ENCODE data around the gene PARK7. TPM values are rescaled to one million over a fixed set of nuclear protein-coding genes. Genes with fewer than 3 reads are reported as not detected.

Gene PARK7
- total RNA-seq, 2 experiments from 2014 or later = 310 to 434 TPM

- H3K27me3 Mint-ChIP-seq = no peaks in the 10 kb centered on the region
- H3K27ac Mint-ChIP-seq = no peak overlapping the region
- no peaks in the 10 kb centered on the region for H3K9me3 Mint-ChIP-seq (ENCODE audit: low read depth)
- peaks cover 17% of the 10 kb centered on the region for H3K4me1 Mint-ChIP-seq
- CTCF ChIA-PET = interaction anchor here (1.2 kb wide), 1 partner anchor 9 kb away, joined by 4 read pairs; no protein-coding TSS in a partner anchor
- DNase-seq (no peak), ATAC-seq (no peak)
- no peak overlapping the region for H3K4me3 Mint-ChIP-seq
- peaks cover 52% of the 10 kb centered on the region for H3K36me3 Mint-ChIP-seq
Measured at GRCh38 chr1:7972285-7972684, 10.8 kb downstream of the PARK7 start.

DNA sequence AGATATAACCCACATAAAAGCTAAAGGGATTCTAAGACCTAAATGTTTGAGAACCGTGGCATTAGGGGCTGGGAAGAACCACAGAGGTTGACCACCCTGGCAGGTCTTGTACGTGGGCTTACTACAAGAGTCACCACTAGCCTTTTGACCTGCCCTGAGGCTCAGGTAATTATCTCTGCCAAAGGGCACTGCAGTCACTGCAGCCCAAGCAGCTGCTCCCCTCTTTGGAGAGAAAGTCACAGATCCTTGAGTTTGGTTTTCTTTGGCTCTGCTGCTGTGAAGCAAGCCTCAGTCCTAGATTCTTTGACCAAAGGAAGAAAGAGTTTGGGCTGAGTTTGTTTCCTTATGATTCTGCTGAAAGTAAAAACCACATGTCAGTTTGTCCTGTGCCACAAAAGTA, 11.6 kb downstream of the PARK7 start:
- ATAC-seq (no peak), DNase-seq (no peak)
- Mint-ChIP-seq H3K4me3 (no peak overlapping the region), H3K9me3 (ENCODE audit: low read depth) (no peaks in the 10 kb centered on the region), H3K27me3 (no peaks in the 10 kb centered on the region), H3K36me3 (peaks cover 51% of the 10 kb centered on the region), H3K27ac (peak overlapping the region; percentile 3), H3K4me1 (peaks cover 13% of the 10 kb centered on the region)
- CTCF ChIA-PET = interaction anchor here (0.7 to 1.3 kb wide), 3 partner anchors 8 to 342 kb away, joined by 3 to 4 read pairs (median 3); no protein-coding TSS in a partner anchor

GRCh38 chr1:7975212-7975865, 13.8 kb downstream of the PARK7 start:
- Mint-ChIP-seq H3K4me3 (no peak overlapping the region), H3K27me3 (no peaks in the 10 kb centered on the region), H3K27ac (no peak overlapping the region), H3K36me3 (peaks cover 47% of the 10 kb centered on the region), H3K4me1 (peaks cover 15% of the 10 kb centered on the region), H3K9me3 (ENCODE audit: low read depth) (no peaks in the 10 kb centered on the region)
- DNase-seq (peak; percentile 52), ATAC-seq (peak; percentile 75)
- CTCF ChIA-PET = interaction anchor here (0.9 to 3.0 kb wide), 18 partner anchors 9 to 383 kb away, joined by 3 to 14 read pairs (median 4); no protein-coding TSS in a partner anchor

- DNase-seq (no peak), ATAC-seq (no peak)
- no peak overlapping the region for H3K27ac Mint-ChIP-seq
- H3K9me3 Mint-ChIP-seq (ENCODE audit: low read depth) = no peaks in the 10 kb centered on the region
- H3K27me3 Mint-ChIP-seq = no peaks in the 10 kb centered on the region
- peaks cover 6% of the 10 kb centered on the region for H3K4me1 Mint-ChIP-seq
- no peak overlapping the region for H3K4me3 Mint-ChIP-seq
- H3K36me3 Mint-ChIP-seq = peaks cover 49% of the 10 kb centered on the region
- CTCF ChIA-PET = interaction anchor here (0.7 to 2.4 kb wide), 11 partner anchors 8 to 370 kb away, joined by 3 to 13 read pairs (median 3); no protein-coding TSS in a partner anchor
Measured at GRCh38 chr1:7980984-7981383, 19.5 kb downstream of the PARK7 start.

- H3K27me3 Mint-ChIP-seq = no peaks in the 10 kb centered on the region
- no peak for DNase-seq
- CTCF ChIA-PET = interaction anchor here (0.7 to 3.1 kb wide), 10 partner anchors 8 to 410 kb away, joined by 3 to 11 read pairs (median 4); partner anchors contain the start of gene SLC45A1
- no peak overlapping the region for H3K27ac Mint-ChIP-seq
- ATAC-seq = no peak
- peaks cover 58% of the 10 kb centered on the region for H3K36me3 Mint-ChIP-seq
- no peak overlapping the region for H3K4me3 Mint-ChIP-seq
- H3K4me1 Mint-ChIP-seq = peaks cover 10% of the 10 kb centered on the region
- no peaks in the 10 kb centered on the region for H3K9me3 Mint-ChIP-seq (ENCODE audit: low read depth)
Measured at GRCh38 chr1:7983086-7983778, 21.7 kb downstream of the PARK7 start.

DNA sequence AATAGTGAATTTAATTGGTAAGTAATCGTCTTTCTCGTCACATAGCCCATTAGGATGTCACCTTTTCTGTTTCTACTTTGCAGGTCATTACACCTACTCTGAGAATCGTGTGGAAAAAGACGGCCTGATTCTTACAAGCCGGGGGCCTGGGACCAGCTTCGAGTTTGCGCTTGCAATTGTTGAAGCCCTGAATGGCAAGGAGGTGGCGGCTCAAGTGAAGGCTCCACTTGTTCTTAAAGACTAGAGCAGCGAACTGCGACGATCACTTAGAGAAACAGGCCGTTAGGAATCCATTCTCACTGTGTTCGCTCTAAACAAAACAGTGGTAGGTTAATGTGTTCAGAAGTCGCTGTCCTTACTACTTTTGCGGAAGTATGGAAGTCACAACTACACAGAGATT, 23.3 kb downstream of the PARK7 start:
- no peak for DNase-seq
- H3K9me3 Mint-ChIP-seq (ENCODE audit: low read depth) = no peaks in the 10 kb centered on the region

GRCh38 chr1:7985851-7986612, 24.5 kb downstream of the PARK7 start:
- H3K4me3 Mint-ChIP-seq = no peak overlapping the region
- H3K27ac Mint-ChIP-seq = peak overlapping the region; percentile 8
- DNase-seq (no peak), ATAC-seq (no peak)
- peaks cover 8% of the 10 kb centered on the region for H3K4me1 Mint-ChIP-seq
- H3K36me3 Mint-ChIP-seq = peaks cover 61% of the 10 kb centered on the region
- CTCF ChIA-PET = interaction anchor here (1.0 kb wide), 1 partner anchor 29 kb away, joined by 4 read pairs; no protein-coding TSS in a partner anchor
- no peaks in the 10 kb centered on the region for H3K27me3 Mint-ChIP-seq
- H3K9me3 Mint-ChIP-seq (ENCODE audit: low read depth) = peaks cover 7% of the 10 kb centered on the region

More for the DNA sequence above, 23.3 kb downstream of the PARK7 start:
- no peaks in the 10 kb centered on the region for H3K27me3 Mint-ChIP-seq
- H3K36me3 Mint-ChIP-seq = peaks cover 60% of the 10 kb centered on the region
- no peak overlapping the region for H3K4me3 Mint-ChIP-seq
- peaks cover 8% of the 10 kb centered on the region for H3K4me1 Mint-ChIP-seq
- ATAC-seq = no peak
- CTCF ChIA-PET = interaction anchor here (1.2 to 3.1 kb wide), 3 partner anchors 10 to 364 kb away, joined by 3 to 11 read pairs (median 8); no protein-coding TSS in a partner anchor
- no peak overlapping the region for H3K27ac Mint-ChIP-seq

- Mint-ChIP-seq H3K4me1 (peaks cover 4% of the 10 kb centered on the region), H3K27me3 (no peaks in the 10 kb centered on the region), H3K9me3 (ENCODE audit: low read depth) (peaks cover 7% of the 10 kb centered on the region), H3K4me3 (no peak overlapping the region), H3K36me3 (peaks cover 55% of the 10 kb centered on the region), H3K27ac (no peak overlapping the region)
- no peak for ATAC-seq
- DNase-seq = no peak
- CTCF ChIA-PET = interaction anchor here (4.3 kb wide), 1 partner anchor 12 kb away, joined by 14 read pairs; no protein-coding TSS in a partner anchor
Measured at GRCh38 chr1:7987528-7987927, 26.0 kb downstream of the PARK7 start.

DNA sequence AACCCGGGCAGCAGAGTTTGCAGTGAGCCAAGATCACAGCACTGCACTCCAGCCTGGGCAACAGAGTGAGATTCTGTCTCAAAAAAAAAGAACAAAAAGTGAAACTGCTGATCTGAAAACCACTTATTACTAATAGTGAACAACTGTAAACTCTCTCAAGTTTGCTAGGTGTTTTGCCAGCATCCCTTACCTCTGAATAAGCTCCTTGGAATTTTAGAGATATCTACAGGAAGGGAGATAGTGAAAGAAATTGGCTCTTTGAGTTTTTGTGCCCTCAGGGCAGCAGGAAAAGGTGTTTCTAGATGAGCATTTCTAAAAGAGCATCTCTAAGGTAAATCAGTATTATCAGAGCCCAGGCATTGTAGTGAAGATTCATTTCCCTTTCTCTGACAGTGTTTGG, 27.1 kb downstream of the PARK7 start:
- CTCF ChIA-PET = interaction anchor here (4.3 kb wide), 1 partner anchor 13 kb away, joined by 14 read pairs; no protein-coding TSS in a partner anchor

DNA sequence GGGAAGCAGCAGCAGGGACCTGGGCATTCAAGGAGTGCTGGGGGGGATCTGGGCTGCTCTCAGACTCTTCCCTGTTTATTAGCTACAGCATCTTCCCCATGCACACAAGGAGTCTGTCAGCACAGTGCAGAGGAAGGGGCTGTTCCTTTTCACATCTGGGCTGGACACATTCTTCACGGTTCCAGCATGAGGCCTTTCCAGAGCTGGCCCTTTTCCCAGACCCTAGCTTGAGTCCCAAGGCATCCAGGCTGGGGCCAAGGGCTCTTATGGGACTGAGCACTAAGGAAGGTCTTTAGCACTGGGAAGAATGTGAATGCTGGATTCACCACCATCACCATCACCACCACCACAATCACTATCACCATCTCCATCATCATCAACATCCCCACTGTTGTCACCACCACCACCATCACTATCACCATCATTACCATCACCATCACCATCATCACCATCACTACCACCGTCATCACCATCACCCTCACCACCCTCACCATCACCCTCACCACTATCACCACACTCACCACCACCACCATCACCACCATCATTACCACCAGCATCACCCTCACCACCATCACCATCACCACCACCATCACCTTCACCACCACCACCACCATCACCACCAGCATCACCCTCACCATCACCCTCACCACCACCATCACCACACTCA, 28.4 kb downstream of the PARK7 start:
- no peaks in the 10 kb centered on the region for H3K27me3 Mint-ChIP-seq
- H3K36me3 Mint-ChIP-seq = peaks cover 41% of the 10 kb centered on the region
- H3K4me3 Mint-ChIP-seq = no peak overlapping the region
- ATAC-seq (no peak), DNase-seq (no peak)
- CTCF ChIA-PET = interaction anchor here (4.3 kb wide), 1 partner anchor 15 kb away, joined by 14 read pairs; no protein-coding TSS in a partner anchor
- peaks cover 7% of the 10 kb centered on the region for H3K9me3 Mint-ChIP-seq (ENCODE audit: low read depth)
- H3K4me1 Mint-ChIP-seq = peaks cover 13% of the 10 kb centered on the region
- H3K27ac Mint-ChIP-seq = peak overlapping the region; percentile 55

More for the DNA sequence above, 27.1 kb downstream of the PARK7 start:
- H3K9me3 Mint-ChIP-seq (ENCODE audit: low read depth) = peaks cover 7% of the 10 kb centered on the region
- peaks cover 51% of the 10 kb centered on the region for H3K36me3 Mint-ChIP-seq
- ATAC-seq = no peak
- H3K4me3 Mint-ChIP-seq = no peak overlapping the region
- H3K27ac Mint-ChIP-seq = no peak overlapping the region
- no peak for DNase-seq
- H3K27me3 Mint-ChIP-seq = no peaks in the 10 kb centered on the region
- H3K4me1 Mint-ChIP-seq = peaks cover 3% of the 10 kb centered on the region

DNA sequence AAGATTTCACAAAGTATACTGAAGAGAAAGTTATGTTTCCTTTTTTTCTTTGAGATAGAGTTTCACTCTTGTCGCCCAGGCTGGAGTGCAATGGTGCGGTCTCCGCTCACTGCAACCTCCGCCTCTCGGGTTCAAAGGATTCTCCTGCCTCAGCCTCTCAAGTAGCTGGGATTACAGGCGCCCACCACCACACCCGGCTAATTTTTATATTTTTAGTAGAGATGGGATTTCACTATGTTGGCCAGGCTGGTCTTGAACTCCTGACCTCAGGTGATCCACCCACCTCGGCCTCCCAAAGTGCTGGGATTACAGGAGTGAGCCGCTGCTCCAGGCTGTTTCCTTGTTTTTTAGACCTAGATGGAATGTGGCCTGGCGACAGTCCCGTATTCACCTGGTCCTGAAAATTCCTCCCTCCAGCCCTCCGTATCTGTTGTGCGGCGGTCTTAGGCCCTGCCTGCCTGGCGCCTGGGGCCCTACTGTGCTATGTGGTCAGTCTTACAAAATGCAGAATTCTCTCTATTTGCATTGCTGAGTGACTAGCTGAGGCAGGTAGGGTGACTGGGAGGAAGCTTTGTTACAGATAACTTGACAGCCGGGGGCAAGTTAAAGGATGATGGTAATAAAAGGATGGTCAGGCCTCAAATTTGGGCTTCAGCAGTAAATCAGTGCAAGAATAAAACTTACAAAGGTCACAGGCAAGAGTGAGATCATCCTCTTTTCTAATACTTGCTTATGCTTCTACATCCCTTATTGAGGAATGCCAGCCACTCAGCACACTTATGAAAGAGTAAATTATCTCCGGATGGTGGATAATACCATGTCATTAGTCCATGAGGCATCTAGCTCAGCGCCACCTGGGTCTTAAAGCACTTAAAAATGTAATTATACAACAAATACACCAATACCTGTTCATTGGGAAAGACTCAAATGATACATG, 30.3 kb downstream of the PARK7 start:
- Mint-ChIP-seq H3K27me3 (no peaks in the 10 kb centered on the region), H3K4me3 (no peak overlapping the region), H3K4me1 (peaks cover 13% of the 10 kb centered on the region), H3K27ac (no peak overlapping the region), H3K9me3 (ENCODE audit: low read depth) (peaks cover 7% of the 10 kb centered on the region), H3K36me3 (peaks cover 32% of the 10 kb centered on the region)
- ATAC-seq (no peak), DNase-seq (no peak)
- CTCF ChIA-PET = interaction anchor here (4.3 kb wide), 1 partner anchor 16 kb away, joined by 14 read pairs; no protein-coding TSS in a partner anchor

DNA sequence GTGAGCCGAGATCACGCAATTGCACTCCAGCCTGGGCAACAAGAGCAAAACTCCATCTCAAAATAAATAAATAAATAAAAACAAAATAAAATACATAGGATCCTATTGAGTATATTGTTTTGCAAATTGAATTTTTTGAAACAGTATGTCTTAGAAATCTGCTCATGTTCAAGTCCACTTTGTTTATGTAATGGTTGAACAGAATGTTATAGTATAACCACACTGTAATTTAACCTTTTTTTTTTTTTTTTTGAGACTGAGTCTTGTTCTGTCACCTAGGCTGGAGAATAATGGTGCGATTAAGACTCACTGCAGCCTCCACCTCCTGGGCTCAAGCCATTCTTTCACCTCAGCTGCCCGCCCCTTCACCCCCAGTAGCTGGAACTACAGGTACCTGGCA, 31.4 kb downstream of the PARK7 start:
- no peak for DNase-seq
- peaks cover 11% of the 10 kb centered on the region for H3K4me1 Mint-ChIP-seq
- peaks cover 31% of the 10 kb centered on the region for H3K36me3 Mint-ChIP-seq
- peaks cover 7% of the 10 kb centered on the region for H3K9me3 Mint-ChIP-seq (ENCODE audit: low read depth)
- no peak overlapping the region for H3K27ac Mint-ChIP-seq
- CTCF ChIA-PET = no interaction called here
- H3K4me3 Mint-ChIP-seq = no peak overlapping the region
- H3K27me3 Mint-ChIP-seq = no peaks in the 10 kb centered on the region
- ATAC-seq = no peak

Data from activated CD8-positive, alpha-beta memory T cell treated with anti-CD3 and anti-CD28 coated beads, Interleukin-2, amount 10 ng/mL, durations not matched to agents 7 days and 5 days (primary cell).